ENCODE results near the gene C10orf90.

The C10orf90 gene

DNA sequence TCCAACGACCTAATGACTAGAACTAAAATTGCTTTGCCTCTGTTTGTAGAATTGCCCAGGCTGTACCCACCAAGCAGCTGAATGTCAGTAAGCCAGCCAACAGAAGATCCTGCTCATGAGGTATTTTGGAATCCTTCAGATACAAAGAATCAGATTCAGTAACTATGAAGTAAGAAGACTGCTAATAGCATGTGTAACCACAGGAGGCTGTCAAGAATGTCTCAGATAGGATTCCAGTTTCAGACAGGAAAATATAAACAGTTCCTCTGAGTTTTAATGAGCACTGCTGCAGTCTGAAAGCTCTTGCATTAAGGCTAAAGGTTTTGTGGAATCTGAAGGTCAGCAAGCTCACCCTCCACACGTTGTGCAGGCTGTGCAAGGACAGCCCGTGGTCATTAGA is 169.6 kb downstream of the C10orf90 start:
- no peak for DNase-seq

DNA sequence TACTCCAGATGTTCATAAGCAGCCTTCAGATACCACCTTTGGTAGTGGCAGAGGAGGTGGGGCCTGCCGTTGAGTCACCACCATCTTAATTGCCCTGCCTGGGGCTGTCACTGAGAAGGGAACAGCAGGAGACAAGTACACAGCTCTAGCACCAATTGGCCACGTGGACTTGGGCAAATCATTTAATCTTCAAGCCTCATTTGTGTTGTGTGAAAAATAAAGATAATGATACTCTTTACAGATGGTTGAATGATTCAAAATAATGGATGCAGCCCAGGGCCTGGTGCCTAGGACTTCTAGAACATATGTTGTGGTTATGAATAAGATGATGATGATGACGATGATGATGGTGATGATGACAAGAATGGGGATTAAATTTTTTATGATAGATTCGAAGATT is 170.3 kb downstream of the C10orf90 start:
- no peak for DNase-seq

DNA sequence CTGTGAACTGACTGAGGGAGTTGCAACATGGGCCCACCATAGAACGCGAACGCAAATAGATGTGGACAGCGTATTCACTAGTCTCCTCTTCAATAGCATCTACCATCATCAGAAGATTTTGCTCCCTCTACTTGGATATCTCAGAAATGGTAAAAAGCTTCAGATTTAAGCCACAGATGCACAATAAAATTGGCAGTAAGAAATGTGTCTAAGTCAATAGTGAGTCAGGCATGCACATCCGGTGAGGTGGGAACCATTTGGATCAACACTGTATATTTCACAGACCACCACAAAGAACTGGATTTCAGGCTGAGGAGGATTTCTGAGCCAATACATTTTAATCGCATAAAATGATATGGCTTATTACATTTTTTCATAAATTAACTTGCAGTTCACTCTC is 170.7 kb downstream of the C10orf90 start:
- no peak for DNase-seq

DNA sequence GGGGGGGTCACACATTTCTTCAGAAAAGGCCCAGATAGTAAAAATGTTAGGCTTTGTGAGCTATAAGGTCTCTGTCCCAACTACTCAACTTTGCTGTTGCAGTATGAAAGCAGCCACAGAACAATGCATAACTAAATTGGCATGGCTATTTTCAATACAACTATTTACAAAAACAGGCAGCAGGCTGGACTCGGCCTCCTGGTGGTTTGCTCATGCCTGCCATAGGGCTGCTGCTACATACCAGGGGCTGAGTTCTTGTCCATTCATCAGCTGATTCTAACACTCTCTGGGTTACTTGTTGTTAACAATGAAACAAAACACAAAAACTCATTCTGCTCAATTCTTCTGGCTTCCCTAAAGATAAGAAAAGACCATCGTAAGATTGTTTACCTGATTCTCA is 172.8 kb downstream of the C10orf90 start:
- DNase-seq, result no peak

DNA sequence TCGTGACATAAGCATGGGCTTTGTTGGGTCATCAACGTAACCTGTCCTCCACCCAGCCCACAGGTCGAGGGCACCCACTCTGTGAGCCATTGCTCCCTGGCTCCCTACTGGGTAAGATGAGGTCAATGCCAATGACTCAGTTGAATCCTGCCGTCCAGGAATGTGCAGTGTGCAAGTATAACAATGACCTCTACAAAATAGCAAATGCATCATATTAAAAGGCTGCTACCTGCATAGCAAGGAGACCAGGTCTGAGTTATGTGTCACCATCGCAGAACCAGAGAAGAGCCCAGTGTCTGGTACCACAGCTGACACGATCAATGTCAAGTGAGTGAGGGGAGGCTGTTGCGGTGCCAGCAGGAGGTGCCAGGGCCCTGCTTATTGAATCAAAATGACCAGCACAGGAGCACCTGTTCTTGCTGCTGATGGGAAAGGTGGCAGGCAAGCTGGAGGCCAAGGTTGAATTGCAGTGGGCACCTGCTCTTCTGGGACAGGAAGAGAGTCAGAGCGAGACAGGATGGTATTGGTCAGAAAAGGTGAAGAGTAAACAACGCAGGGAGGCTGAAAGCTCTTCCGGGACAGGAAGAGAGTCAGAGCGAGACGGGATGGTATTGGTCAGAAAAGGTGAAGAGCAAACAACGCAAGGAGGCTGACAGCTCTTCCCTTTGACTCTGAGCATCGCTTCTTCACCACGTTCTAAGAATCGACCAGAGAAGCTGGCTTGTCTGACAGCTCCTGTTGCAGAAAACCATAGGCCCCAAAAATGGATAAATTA is 173.5 kb downstream of the C10orf90 start:
- no peak for DNase-seq

DNA sequence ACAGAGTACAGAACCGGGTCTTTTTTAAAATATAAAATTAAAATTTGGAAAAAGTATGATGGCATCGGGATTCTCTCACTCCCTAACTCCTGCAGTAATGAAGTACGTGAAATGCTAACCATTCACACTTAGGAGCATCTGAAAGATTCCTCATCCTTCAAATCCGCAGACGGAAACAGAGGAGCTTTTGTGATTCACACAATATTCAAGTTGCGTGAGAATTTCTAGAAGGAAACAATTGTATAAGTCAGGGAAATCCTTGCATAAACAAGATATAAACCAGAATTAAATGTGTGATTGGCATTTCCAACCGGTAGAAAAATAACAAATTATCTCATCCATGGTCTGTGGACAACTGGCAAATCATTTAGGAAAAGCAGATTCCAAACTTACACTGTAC is 179.0 kb downstream of the C10orf90 start:
- DNase-seq, result no peak

DNA sequence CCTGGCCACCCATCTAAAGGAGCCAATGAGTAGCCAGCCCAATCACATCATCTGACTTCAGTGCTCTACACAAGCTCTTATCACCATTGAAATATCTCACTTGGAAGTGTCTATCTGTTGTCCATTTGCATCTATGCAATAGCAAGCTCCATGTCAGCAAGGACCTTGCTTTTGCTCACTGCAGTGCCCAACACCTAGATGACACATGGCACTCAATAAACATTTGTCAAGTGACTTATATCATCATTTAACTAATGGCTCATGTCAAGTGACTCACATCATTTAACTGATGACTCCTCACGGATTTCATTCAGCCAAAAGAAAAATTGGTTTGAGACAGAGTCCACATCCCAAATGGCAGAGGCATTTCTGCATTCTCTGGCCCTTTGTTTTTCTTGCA is 189.3 kb downstream of the C10orf90 start:
- no peak for DNase-seq

DNA sequence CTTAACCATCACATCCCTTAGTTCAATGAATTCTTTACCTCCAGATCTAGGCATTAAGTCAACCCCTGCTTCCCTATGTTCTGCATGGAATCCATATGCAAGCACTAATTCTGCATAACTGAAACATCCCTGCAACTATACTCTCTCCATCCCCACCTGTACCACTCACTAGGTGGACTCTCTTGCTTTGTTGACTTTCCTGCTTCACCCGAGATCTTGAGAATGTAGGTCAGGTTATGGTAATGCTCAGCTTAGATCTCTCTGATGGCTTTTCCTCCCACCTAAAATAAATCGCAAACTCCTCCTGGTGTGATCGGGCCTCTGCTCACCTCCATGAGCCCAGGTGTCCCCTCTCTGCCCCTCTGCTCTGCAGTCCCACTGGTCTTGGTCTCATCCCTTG is 189.8 kb downstream of the C10orf90 start:
- no peak for DNase-seq

DNA sequence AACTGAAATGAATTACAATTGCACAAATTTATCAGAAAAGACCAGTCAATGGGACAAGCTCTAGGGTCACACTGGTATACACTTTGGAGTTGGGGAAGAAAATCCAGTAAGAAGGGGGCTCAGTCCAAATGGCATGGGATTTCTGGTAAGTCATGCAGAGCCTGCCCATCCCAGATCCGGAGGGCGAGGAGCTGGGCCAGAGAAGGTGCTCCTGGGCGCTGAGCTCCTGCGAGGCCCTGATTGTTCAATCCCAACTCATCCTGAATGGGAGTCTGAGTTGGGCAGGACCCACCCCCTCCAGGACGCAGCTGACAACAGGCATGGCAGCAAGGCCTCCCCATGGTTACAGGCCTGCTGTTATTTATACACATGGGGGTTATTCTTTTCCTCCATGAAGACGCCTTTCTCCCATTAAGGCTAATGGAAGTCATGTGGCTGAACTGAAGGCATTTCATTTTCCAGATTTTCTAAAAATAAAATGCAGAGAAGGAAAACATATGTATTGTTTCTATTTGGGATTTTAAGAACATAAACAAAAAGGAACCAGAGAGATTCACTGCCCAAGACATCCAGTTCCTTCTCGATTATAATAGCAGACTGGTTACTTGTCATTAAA is 191.1 kb downstream of the C10orf90 start:
- DNase-seq, result no peak

DNA sequence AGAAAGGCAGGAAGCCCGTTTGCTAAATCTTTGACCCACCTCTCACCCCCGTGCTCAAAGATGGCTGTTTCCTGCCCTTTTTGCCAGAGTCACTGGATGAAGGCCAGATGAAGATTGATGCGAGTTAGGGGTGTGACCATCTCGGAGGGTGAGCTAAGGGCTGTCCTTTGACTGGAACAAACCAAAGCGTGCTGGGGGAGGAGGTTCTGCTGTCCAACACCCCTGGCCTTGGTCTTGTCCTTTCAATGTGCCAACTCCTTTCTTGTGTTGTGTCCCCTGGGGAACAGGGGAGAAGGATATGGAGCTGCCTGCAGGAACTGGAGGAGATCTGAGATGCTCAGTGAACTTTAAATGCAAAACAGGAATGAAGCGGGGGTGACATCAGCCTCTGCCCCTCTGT is 191.9 kb downstream of the C10orf90 start:
- DNase-seq, result no peak

DNA sequence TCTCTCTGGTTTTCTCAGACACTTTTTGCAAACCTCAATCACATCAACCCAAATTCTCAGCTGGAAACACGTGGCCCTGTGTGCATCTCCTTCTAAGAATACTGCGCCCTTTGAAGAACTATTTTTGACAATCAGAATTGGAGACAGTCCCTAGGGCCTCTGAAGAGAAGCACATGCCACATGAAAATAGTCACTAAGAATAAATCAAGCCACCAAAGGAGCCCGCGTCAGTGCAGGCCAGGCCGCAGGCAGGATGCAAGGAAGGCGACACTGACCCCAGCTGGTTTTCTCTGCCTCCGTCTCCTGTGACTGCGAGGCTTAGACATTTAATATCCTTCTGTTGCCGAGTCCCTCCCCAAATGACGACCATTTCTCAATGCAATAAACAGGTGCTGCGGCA is 194.2 kb downstream of the C10orf90 start:
- DNase-seq, result no peak

DNA sequence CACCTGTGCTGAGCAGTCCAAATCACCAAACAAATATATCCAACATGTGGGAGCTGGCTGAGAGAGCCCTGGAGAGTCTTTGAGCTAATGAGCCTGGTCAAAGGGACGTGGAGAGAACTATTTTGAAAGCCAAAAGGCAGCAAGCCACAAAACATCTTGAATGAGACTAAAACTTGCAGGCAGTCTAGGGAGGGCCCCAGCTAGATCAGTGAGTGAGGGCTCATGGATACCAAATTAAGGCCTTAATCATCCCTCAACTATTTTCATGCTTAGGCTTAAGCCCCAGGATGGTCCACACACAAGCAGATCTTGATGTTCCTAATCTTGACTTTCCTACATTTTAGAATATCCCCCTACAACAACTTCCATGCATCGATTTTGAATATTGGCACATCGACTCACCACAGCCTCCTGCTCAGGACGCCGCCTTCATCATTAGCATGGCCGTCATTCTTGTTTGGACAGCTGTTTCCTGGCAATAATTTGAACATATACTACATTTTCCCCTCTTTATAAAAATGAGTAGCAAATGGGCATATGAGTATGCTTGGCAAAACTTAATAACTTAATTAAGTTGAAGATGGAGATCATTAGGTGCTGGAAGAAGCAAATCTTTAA is 195.3 kb downstream of the C10orf90 start:
- no peak for DNase-seq

DNA sequence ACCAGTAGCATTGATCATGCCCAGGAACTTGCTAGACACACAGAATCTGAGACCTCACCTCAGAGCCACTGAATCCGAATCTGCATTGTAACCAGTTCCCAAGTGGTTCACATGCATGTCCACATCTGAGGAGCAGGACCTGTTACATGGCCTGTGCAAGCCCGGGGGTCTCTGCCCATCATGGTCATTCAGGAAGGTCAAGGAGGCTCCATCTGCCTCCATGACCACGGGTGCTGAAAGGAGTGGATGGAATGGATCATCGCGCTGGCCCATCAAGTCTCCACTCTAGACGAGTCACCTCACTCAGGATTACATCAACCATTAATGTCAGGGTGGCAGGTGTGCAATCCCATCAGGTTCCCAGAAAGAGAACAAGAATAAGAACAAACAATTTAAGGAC is 196.5 kb downstream of the C10orf90 start:
- no peak for DNase-seq

DNA sequence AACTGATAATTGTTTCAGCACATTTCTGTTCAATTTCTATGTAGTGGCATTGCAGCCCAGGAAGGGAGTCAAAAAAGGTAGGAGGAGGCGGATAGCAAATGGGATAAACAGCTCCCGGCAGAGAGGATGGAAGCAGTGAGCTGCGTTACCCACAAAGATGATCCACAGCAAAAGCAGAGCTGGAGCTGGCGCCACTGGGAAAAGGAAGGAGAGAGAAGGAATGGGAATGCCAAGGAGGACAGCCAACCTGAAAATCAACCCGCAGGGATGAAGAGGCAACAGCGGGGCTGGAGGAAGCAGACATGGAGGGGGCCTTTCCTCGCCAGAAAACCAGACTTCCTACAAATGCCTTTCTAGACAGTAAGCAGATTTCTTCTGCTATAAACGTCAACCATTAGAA is 199.5 kb downstream of the C10orf90 start:
- no peak for DNase-seq

DNA sequence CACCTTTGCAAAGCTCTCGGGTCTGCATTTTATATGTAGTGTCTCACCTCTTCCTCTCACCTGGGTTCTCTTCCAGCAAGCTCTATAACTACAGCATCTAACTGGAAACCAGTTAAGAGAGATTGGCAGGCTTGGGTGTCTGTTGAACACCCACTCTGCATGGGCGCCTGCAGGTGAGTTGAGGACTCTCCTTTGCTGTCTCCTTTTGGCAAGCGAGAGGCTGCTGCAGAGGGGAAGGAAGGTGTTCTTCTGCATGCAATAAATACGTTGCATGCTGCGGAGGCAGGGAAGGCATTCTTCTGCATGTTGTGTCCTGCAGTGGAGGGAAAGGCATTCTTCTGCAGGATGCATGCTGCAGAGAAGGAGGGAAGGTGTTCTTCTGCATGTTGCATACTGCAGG is 200.8 kb downstream of the C10orf90 start:
- DNase-seq, result no peak

DNA sequence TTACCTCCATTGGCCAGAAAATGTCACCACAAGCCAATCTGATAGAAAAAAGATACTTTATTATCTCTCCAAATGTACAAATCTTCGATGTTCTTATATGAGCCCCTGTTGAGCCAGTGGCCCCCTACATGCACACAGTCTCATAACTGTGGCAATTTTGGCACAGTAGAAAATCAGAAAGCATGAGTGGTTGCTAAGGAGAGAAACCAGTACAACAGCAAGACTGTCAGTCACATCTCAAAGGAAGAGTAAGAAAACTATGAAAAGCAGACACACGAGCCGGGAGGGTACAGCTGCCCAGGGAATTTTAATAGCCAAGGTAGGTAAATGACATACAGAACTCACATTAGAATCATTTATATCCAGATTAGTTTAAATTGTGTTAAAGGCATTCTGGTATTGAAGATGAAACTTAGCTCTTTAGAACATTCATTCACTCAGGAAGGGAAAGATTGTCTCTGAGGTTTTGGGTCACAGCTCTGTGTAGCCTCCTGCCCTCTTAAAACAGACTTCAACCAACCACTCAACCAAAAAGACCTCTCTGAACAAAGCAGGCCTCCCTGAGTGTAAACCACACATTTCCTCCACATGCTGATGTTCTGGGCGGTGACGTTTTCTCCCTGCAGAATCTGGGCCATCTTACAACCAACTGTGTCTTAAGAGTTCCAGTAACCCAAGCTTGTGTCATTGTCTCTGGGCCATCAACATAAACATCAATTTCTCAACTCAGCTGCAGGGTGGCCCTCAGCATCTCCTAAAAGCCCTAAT is 201.4 kb downstream of the C10orf90 start:
- DNase-seq, result peak; percentile 7

DNA sequence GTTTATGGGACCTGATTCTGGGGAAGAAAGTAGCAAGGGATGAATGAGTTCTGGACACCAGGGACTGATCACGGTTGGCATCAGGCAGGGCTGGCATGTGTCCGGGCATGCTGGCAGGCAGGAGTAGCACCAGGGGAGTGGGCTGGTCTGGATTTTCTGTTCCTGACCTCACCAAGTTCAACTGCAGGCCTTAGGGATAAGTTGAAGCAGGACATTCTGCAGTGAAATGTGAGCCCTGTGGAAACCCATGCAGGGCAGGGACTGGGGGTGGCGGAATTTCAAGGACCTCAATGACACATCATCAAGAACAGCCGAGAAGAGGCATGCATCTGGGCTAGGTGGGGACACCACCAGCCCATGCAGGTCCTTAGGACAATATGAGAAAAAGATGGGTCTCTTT is 202.0 kb downstream of the C10orf90 start:
- no peak for DNase-seq

DNA sequence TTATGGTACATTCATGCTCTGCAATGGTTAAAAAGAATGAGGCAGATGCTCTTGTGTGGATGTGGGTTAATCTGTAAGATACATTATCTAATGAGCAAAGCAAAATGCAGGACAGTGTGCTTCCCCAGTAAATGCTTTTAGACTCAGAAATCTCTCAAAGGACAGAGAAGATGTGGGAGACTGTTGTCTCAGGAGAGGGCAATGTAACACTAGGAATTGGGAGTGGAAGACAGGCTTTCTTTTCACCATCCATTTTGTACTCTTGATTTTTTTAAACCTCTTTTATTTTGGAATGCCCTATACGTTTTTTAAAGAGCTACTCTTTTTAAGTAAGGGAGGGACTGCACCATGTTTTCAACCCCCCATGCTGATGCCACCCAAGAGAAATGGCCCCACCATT is 204.7 kb downstream of the C10orf90 start:
- no peak for DNase-seq

DNA sequence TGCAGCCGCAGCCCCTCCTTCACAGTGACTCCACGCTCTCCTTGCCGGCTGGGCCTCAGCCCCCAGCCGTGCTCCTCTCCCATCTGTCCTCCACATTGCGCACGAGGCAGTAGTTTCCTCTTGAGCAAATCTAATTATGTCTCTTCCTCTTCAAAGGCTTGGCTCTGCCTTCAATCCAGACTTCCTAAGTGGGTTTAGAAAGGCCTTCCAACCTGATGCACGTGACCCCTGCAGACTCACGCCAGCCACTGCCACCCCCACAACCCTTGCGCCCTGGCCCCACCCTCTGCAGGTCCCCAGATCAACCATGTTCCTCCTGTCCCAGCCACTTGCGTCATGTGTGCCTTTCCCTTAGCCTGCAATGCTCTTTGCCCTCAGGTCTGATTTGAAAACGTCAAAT is 207.2 kb downstream of the C10orf90 start:
- no peak for DNase-seq

DNA sequence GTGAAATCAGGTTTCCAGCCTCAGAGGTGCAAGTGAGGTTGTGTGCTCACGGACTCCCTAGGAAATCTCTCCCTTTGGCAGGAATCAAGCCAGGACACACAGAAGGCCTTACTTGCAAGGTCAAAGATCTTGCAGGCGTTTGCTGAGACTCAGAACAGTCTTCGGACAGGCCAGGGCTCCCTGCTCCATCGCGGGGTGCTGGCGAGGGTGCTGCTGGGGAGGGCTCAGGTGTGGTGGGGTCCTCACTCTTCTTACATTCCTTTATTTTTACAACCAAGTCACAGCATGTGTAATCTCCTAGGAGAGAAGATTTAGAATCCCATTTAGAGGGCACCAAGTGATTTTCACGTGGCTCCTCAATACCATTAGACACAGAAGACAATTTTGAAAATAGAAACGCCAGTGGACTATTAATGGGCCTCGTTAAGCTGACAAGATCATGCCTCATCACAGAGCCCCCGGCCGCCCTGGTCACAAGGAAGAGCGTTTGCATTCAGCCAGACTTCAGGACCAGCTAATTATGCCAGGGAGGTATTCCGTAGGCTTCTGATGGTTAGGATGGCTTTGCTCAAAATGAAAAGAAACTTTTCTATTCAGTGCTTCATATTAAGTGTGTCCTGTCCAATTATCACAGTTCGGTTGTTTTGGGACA is 209.1 kb downstream of the C10orf90 start:
- no peak for DNase-seq

DNA sequence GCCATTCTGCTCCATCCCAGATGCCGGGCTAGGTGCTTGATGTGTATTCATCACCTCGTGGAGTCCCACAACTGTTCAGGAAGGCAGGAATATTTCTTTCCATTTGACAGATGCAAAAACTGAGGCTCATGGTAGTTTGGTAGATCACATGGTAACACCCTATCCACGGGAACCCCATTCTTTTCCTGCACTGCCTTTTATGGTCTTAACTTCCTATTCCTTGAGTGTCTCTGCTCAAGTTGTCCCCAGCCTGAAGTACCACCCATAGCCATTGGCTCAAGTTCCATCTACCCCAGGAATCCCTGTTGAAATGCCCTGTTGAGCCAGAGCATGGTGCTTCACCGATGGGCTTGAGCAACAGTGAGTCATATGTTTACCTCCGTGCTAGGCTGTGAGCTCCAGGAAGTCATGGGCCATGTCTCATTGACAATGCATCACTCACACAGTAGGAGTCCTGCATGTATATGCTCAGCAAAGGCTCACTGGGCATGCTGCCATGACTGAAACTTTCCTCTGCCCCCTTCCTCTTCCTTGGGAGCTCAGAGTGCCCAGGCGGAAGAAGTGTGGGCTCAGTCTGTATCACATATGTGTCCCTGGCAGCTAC is 210.5 kb downstream of the C10orf90 start:
- DNase-seq, result no peak

DNA sequence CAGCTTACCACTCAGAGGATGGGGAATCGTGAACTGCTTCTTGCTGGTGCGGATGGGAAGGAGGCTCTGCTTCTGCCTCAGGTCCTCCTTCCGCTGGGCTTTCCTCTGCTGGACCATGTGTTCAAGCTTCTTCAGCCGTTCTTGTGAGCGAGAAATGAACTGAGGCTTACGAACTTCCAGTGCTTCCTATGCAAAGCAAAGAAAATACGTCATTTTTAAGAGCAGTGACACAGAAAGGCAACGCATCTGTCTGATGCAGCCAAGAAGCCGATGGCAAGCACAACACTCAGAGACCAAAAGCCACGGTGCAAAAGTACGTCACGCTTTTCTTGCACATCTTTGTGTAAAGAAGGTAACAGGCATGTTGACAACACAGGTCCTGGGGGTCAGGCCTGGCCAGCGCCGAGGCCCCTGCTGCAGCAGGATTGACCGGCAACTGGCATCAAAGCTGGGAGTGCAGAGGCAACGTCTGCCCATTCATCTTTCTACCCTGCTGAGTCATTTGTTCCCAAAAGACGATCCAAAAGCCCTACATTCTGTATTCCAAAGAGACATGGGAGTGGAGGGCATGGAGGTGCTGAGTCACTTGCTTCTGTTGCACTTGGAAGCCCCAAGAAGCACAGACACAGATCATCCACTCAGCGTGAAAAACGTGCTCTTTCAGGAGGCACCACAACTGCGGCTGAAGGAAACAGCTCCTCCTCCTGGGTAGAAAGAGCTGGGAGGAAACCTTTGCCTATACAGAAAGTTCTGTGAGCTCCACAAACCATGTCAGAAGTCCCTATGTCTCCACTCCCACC is 211.3 kb downstream of the C10orf90 start:
- no peak for DNase-seq

Measured in CD4-positive, alpha-beta T cell treated with Interferon gamma for 1 hour (primary cell).